HEK293 (cell line): ENCODE measurements around the gene GLRA3.

ENCODE experiments used
- BCL11A ChIP-seq: fragments of 450-650 bp; formaldehyde crosslinking; IDR thresholded peaks from 2 replicates; pipeline ENCODE4 v1.5.1; 2016; ENCODE audit warnings: low read depth, missing biosample characterization, missing genetic modification characterization
- BCL11B ChIP-seq: fragments of 450-650 bp; formaldehyde crosslinking; IDR thresholded peaks from 2 replicates; pipeline ENCODE4 v1.5.1; 2016; ENCODE audit warnings: low read depth, missing biosample characterization, missing genetic modification characterization
- CTCF ChIP-seq: fragments of 450-650 bp; formaldehyde crosslinking; IDR thresholded peaks from 2 replicates; pipeline ENCODE4 v1.5.1; 2016; ENCODE audit warnings: missing biosample characterization, missing genetic modification characterization
- ELK4 ChIP-seq: IDR thresholded peaks from 2 replicates; pipeline ENCODE4 v1.6.1; 2011; ENCODE audit warnings: mild to moderate bottlenecking, low read depth, low read length, borderline replicate concordance
- KLF10 ChIP-seq: fragments of 450-650 bp; IDR thresholded peaks from 2 replicates; pipeline ENCODE4 v1.5.1; 2018; ENCODE audit warnings: missing biosample characterization, mild to moderate bottlenecking, missing genetic modification characterization
- PRDM1 ChIP-seq: fragments of 450-650 bp; formaldehyde crosslinking; IDR thresholded peaks from 2 replicates; pipeline ENCODE4; 2016; ENCODE audit warnings: missing biosample characterization, missing genetic modification characterization
- REST ChIP-seq: fragments of 450-650 bp; formaldehyde crosslinking; IDR thresholded peaks from 2 replicates; pipeline ENCODE4 v1.5.1; 2016; ENCODE audit warnings: missing biosample characterization, missing genetic modification characterization
- TCF7L2 ChIP-seq: IDR thresholded peaks from 2 replicates; pipeline ENCODE4 v1.6.1; 2011; ENCODE audit warnings: low read depth, mild to moderate bottlenecking, inconsistent platforms, low read length, moderate library complexity, borderline replicate concordance
- ZNF18 ChIP-seq: fragments of 450-650 bp; formaldehyde crosslinking; IDR thresholded peaks from 2 replicates; pipeline ENCODE4 v1.5.1; 2016; ENCODE audit warnings: missing biosample characterization, missing genetic modification characterization
- ZNF518A ChIP-seq: fragments of 450-650 bp; formaldehyde crosslinking; conservative IDR thresholded peaks from 2 replicates; pipeline ENCODE4 v1.5.1; 2016; ENCODE audit warnings: low read depth, missing biosample characterization, missing genetic modification characterization
- ZNF707 ChIP-seq: fragments of 450-650 bp; formaldehyde crosslinking; IDR thresholded peaks from 2 replicates; pipeline ENCODE4 v1.5.1; 2016; ENCODE audit warnings: missing biosample characterization, missing genetic modification characterization

GRCh38 chr4:174635732-174636131 lies 193.3 kb downstream of the GLRA3 start:
- TF ChIP-seq TCF7L2 (no peak), CTCF (tag by site-specific recombination) (no peak), PRDM1 (tag by site-specific recombination) (no peak), BCL11A (tag by site-specific recombination) (no peak), KLF10 (tag by site-specific recombination) (no peak), ELK4 (no peak), REST (tag by site-specific recombination) (no peak), ZNF518A (tag by site-specific recombination) (no peak), ZNF707 (no peak), ZNF18 (tag by site-specific recombination) (no peak), BCL11B (tag by site-specific recombination) (no peak)
